NOMO-1 treated with DMSO at 0.1 percent for 48 hours (cell line): ENCODE data around the gene LGALS1.

ENCODE experiments used
- DNase-seq: peaks from one replicate; lab custom pipeline; 2025; ENCODE audit not compliant: unreplicated experiment; lab: John Stamatoyannopoulos, UW

Gene LGALS1

GRCh38 chr22:37674951-37675929 lies at the start of gene LGALS1:
TSS of gene LGALS1 (plus strand) at chr22:37675636. CDS start at chr22:37675703, 67 bp downstream.
- DNase-seq = peak; percentile 94

GRCh38 chr22:37625737-37626136 lies 49.7 kb upstream of the LGALS1 start:
- no peak for DNase-seq

DNA sequence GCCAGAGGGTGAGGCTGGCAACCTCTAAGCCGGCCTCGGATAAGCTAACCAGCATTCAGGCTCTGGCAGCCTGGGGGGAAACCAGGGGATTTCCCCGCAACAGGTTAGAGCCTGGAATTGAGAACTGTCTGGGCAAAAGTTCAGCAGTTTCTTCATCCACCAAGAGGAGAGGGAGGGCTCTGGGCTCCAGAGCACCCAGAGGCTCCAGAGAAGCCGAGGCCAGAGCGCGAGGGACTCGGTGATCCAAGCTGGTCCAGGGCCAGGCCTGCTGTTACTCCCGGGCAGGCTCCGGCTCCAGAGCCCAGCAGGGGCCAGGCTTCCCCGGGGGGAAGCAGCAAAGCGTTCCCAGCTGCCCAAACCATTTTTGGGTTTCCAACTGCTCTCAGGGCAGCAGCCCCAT lies 49.3 kb upstream of the LGALS1 start:
- DNase-seq = no peak

GRCh38 chr22:37626556-37627075 lies 48.8 kb upstream of the LGALS1 start:
- DNase-seq = no peak

- no peak for DNase-seq
These were observed 48.3 kb upstream of the LGALS1 start for GRCh38 chr22:37627121-37627520.

- DNase-seq = peak; percentile 31
These were observed 47.9 kb upstream of the LGALS1 start for GRCh38 chr22:37627545-37627944.

DNA sequence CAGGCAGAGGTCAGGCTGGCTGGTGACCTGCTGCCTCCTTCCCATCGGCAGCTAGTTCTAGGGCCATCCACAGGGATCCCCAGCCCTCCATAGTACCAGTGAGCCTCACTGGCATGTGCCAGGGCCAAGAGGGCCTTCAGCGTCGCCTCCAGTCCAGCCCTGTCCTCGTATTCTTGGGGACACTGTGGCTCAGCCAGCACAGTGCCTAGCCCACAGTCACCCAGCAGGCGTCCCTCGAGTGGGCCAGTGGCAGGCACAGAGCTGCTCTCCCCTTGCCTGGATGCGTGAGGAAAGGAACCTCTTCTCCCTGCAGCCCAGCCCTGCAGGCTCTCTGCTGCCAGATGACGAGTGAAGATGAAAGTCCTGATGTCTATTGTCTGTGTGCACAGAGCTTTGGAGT lies 46.6 kb upstream of the LGALS1 start:
- DNase-seq = no peak

DNA sequence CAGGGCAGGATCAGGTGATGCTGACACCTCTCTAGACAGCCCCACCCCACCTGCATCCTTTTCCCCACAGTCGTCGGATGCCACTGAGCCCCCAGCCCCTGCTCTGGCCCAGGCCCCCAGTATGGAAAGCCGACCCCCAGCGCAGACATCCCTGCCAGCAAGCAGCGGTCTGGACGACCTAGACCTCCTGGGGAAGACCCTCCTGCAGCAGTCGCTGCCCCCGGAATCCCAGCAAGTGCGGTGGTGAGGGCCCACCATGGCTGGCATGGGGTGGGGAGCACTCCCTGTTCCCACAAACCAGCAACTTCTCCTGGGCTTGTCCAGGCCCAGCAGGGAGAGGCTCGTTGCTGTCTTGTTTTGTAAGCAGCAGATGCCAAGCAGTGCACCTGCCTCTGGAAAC lies 45.5 kb upstream of the LGALS1 start:
- no peak for DNase-seq

DNA sequence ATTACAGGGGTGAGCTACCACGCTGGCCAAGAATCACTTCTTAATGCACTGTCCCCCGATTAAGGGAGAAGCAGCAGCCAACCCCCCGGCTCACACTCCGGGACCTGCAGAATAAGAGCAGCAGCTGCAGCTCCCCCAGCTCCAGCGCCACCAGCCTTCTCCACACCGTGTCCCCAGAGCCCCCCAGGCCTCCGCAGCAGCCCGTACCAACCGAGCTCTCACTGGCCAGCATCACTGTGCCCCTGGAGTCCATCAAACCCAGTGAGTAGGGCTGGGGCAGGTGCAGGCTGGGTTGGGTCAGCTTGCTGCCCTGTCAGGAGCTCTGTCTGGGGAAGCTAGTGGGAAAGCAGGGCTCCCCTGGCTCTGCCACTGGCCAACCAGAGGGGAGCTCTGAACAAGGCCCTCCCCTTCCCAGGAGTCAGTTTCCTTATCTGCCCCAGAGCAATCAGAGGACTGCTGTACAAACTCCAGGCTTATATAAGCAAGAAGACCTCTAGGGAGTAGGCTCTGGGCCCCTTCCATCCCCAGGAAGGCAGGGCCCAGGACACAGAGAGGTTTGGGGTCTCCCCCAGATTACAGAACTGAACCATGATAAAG lies 44.5 kb upstream of the LGALS1 start:
- DNase-seq = no peak

DNA sequence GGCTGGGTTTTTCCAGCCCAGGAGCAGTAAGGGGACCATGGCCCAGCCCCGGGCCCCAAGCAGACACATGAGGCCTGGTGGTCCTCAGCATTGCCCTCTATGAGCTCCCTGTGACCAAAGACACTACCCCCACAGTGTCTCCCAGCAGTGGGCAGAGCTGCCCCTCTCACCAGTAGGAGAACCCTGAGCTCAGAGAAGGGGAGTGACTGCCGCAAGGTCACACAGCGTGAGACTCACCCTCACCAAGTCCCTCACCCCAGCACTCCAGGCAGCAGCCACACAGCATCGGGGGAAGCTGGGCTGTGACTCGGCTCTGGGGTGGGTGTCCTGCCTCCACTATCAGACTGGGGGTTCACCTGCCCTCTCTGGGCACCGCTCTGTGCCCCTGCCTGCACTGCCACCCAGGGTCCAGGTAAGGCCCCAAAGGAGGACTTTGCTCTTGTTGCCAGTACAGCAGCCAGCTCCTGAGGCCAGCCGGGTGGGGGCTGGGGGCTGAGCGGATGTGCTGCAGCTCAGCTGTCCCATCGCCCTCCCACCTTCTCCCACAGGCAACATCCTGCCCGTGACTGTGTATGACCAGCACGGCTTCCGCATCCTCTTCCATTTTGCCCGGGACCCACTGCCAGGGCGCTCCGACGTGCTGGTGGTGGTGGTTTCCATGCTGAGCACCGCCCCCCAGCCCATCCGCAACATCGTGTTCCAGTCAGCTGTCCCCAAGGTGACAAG lies 43.8 kb upstream of the LGALS1 start:
- no peak for DNase-seq

- no peak for DNase-seq
These were observed 43.0 kb upstream of the LGALS1 start for GRCh38 chr22:37632174-37633088.

GRCh38 chr22:37633089-37633624 lies 42.3 kb upstream of the LGALS1 start:
- DNase-seq = peak; percentile 60

- DNase-seq = peak; percentile 94
These were observed 41.6 kb upstream of the LGALS1 start for GRCh38 chr22:37633625-37634416.

DNA sequence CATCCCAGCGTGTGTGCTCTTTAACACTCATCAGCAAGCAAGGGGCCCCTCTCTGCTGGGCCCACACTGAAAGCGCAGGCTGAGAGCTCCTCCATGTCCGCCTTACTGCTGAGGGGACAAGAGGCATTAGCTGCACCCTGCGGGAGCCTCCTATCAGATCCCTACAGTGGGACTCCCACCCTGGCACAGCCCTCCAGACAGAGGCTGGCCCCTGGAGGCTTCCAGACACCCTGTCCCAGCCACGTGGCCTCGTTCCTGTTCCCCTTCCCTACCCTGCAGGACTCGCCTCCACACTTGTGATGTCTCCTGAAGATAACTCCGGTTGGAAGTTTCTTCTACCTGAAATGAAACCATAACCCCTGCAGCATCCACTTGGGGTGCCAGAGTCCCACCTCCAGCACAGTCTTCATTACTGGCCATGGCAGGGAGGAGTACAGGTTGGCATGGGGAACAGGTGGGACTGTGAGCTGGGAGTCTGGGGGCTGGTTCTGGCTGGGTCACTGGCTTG lies 41.0 kb upstream of the LGALS1 start:
- no peak for DNase-seq

GRCh38 chr22:37635157-37635556 lies 40.3 kb upstream of the LGALS1 start:
- no peak for DNase-seq

GRCh38 chr22:37636186-37636948 lies 39.1 kb upstream of the LGALS1 start:
- DNase-seq = peak; percentile 95

DNA sequence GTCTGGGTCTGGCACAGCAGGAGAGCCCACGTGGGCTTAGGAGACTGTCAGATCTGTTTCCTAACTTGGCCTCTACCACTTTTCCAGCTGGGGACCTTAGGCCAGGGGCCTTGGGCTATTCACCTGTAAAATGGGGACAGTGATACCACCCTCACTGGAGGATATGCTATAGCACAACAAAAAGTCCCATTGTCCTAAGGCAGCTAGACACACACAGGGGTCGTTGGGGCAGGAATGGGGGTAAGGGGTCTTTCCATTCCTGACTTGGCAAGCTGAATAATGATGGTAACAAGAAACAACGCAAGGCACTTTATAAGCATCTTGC lies 38.5 kb upstream of the LGALS1 start:
- no peak for DNase-seq

- no peak for DNase-seq
These were observed 36.9 kb upstream of the LGALS1 start for GRCh38 chr22:37638391-37639069.
